Effector memory CD8-positive, alpha-beta T cell (primary cell): ENCODE measurements around the gene EFR3B.

Source experiments
- ATAC-seq: fragments of 150-1000 bp; cut with Tn5 transposase; replicated peaks from 2 replicates; pipeline ENCODE4 v1.10.0; 2021; ENCODE audit warnings: mild to moderate bottlenecking, moderate library complexity
- DNase-seq, 3 experiments: peaks; one replicate each; pipeline ENCODE4 v3.0.0; 2021
- H3K27ac Mint-ChIP-seq, 2 donors: one replicate each; pipeline ENCODE4 v1.8.0; 2022; ENCODE audit warnings: mild to moderate bottlenecking in 2 of 2, mixed read lengths in 2 of 2, moderate library complexity in 2 of 2
- H3K27me3 Mint-ChIP-seq, 2 donors: one replicate each; pipeline ENCODE4 v1.8.0; 2022; ENCODE audit warnings: mixed read lengths in 2 of 2
- H3K36me3 Mint-ChIP-seq: one replicate; pipeline ENCODE4 v1.8.0; 2022; ENCODE audit warnings: mild to moderate bottlenecking, moderate library complexity, mixed read lengths; ENCODE audit not compliant: insufficient read depth
- H3K4me1 Mint-ChIP-seq, 2 donors: one replicate each; pipeline ENCODE4 v1.8.0; 2022; ENCODE audit warnings: low read depth in 2 of 2, mixed read lengths in 2 of 2
- H3K4me3 Mint-ChIP-seq, 2 donors: one replicate each; pipeline ENCODE4 v1.8.0; 2022; ENCODE audit warnings: mild to moderate bottlenecking in 2 of 2, mixed read lengths in 2 of 2, moderate library complexity in 2 of 2
- H3K9me3 Mint-ChIP-seq, 2 donors: one replicate each; pipeline ENCODE4 v1.8.0; 2022; ENCODE audit warnings: mixed read lengths in 2 of 2

EFR3B gene

DNA sequence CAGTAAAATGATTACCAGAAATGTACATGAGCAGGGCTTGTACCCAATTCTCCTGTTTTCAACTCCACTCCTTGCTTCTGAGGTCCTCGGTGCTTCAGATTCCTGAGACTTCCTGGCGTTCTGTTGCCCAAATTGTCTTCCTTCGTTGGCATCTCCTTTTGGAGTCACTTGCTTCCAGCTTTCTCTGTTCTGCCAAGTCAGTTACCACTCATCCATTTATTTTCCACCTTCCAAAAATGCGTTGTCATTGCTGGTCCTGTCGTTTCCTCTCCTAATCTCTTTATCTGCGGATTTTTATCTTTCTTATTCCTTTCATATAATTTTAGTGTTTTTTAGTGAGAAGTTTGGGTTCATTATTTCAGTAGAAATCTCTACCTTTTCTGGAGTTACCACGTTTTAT lies 18.5 kb upstream of the EFR3B start:
- no peaks in the 10 kb centered on the region for H3K9me3 Mint-ChIP-seq
- no peak overlapping the region for H3K27ac Mint-ChIP-seq
- no peak overlapping the region for H3K4me3 Mint-ChIP-seq
- ATAC-seq = no peak
- peaks cover 21 to 34% of the 10 kb centered on the region in 2 donors for H3K27me3 Mint-ChIP-seq
- H3K4me1 Mint-ChIP-seq = peaks cover 0 to 4% of the 10 kb centered on the region in 2 donors
- no peak for DNase-seq
- H3K36me3 Mint-ChIP-seq = no peaks in the 10 kb centered on the region

DNA sequence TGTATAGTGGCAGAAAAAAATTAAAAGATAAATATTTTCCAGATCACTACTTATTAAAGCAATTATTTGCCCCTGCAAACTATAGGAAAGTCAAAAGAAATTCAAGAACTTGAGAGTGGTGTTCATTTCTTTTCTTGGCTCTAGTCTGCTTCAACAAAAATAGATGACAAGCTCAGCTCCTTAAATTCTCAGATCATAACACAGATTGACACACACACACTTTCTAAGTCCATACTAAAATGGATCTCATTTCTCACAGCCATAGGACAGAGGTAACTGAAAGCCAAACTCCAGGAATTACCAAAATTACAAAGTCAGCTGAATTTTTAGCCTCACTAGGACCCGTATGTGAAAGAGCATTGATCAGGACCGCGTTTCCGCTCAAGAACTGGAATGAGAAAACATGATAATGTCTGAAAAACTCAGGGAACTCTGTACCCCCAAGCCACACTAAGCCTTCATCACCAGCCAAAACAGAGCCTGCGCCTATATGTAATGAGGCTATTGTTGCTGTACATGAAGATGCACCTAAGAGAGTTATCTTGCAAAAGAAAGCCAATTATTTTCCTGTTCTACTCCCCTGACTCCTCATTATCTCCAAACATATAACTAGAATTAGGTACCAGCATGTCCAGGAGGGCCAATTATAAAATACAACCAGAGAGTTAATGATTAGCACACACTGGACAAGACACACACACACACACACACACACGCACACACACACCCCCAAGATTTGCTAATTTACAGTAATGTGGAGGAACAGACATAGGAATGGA lies 16.5 kb upstream of the EFR3B start:
- H3K27me3 Mint-ChIP-seq = peaks cover 21 to 34% of the 10 kb centered on the region in 2 donors
- no peak overlapping the region for H3K27ac Mint-ChIP-seq
- no peaks in the 10 kb centered on the region for H3K9me3 Mint-ChIP-seq
- no peak for ATAC-seq
- no peak overlapping the region for H3K4me3 Mint-ChIP-seq
- DNase-seq = no peak
- H3K4me1 Mint-ChIP-seq = no peaks in the 10 kb centered on the region
- no peaks in the 10 kb centered on the region for H3K36me3 Mint-ChIP-seq

DNA sequence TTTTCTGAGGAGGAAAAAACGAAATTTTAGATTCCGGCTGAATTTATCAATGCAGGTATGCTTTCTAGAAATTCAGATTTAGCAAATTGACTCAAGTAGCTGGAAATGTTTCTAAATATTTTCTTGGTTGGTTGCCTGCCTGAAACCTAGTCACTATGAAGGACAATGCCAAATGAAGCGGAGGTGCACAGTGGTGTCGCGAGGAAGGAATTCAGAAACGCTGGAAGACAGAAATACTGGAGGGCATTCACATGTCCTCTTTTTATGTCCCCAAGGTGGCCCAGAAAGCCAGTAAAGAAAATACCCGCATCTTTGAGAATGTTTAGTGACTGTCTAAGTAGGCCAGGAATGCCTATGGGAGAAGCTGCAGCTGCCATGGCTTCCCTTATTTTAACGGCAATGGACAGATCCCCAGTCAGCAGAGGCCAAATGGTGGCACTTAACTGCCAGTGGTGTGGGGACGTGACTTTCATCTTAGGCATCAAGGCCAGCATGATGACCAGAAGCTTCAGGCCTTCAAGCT lies 15.8 kb upstream of the EFR3B start:
- ATAC-seq (no peak), DNase-seq (no peak)
- no peaks in the 10 kb centered on the region for H3K9me3 Mint-ChIP-seq
- no peak overlapping the region for H3K27ac Mint-ChIP-seq
- H3K27me3 Mint-ChIP-seq = peaks cover 21 to 34% of the 10 kb centered on the region in 2 donors
- no peaks in the 10 kb centered on the region for H3K36me3 Mint-ChIP-seq
- no peaks in the 10 kb centered on the region for H3K4me1 Mint-ChIP-seq
- H3K4me3 Mint-ChIP-seq = no peak overlapping the region

DNA sequence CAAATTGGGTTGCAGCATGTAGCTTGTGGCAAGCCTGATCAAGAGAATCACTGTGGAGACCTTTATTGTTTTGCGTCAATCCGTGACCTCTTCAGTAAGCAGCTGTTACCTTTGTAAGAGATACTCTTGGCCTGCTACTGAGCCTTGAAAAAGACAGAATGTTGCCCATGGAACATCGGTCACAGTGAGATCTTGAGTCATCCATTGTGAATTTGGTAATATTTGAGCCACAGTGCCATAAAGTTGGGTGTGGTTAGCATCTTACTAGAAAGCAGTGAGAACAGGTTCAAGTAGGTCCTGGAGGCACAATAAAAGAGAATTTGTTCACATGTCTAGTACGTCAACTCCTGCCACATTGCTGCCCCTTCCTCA lies 12.7 kb upstream of the EFR3B start:
- Mint-ChIP-seq H3K27ac (no peak overlapping the region), H3K36me3 (no peaks in the 10 kb centered on the region), H3K9me3 (no peaks in the 10 kb centered on the region), H3K4me3 (no peak overlapping the region), H3K27me3 (peaks cover 14 to 24% of the 10 kb centered on the region in 2 donors), H3K4me1 (no peaks in the 10 kb centered on the region)
- ATAC-seq = no peak
- DNase-seq = no peak

DNA sequence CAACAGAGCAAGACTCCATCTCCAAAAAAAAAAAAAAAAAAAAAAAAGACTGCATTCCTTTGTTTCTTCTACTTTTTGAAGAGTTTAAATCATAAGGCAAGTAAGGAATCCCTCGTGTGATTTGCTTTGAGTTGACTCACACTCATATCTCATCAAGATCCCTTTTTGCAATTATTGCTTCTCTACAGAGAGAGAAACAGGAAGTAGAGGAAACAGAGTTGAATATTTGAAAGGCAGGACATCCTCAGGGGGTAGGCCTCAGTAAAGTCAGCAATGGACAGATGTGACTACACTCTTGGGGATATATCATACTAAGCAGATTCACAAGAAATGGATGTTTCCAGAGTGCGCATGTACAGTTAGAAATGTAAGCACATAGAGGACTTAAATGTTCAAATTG lies 11.2 kb upstream of the EFR3B start:
- no peak for ATAC-seq
- no peaks in the 10 kb centered on the region for H3K4me1 Mint-ChIP-seq

DNA sequence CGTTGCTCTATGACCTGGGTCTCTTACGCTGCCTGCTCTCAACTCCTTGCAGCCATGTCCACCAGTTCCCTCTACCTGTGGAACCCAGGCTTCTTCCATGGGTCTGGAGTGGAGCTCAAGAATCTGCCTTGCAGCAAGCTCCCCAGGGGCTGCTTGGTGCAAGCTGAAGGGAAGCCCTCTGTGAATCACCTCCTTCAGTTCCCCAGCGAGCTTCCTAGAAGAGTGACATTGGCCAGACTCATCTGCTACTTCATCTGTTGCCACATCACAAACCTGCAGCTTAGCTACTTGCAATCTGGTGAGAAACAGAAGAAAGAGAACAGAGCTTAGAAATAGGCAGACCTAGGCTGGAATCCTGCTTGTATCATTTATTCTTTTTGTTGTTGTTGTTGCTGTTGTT lies 9.8 kb upstream of the EFR3B start:
- ATAC-seq (no peak), DNase-seq (no peak)
- peaks cover 5 to 22% of the 10 kb centered on the region in 2 donors for H3K27me3 Mint-ChIP-seq

More for the DNA sequence above, 11.2 kb upstream of the EFR3B start:
- no peaks in the 10 kb centered on the region for H3K9me3 Mint-ChIP-seq
- no peak for DNase-seq
- H3K27me3 Mint-ChIP-seq = peaks cover 10 to 28% of the 10 kb centered on the region in 2 donors
- H3K36me3 Mint-ChIP-seq = no peaks in the 10 kb centered on the region
- H3K27ac Mint-ChIP-seq = no peak overlapping the region
- H3K4me3 Mint-ChIP-seq = no peak overlapping the region

DNA sequence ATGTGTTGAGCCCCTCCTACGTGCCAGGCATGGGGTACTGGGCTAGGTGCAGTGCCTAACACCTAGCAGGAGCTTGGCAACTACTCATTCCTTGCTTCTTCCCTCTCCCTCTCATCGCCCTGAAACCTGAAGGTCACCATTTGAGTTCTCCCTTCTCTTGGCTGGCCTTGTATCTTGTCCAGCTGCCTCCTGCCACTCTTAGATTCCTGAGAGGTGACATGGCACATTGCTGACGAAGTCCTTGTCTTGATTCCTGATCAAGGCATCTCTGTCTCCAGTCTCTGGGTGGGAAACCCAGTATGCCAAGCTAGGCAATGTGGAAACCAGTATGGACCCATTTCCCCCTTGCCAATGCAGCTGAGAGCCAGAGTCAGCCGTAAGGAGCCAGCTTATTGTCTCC lies 9.0 kb upstream of the EFR3B start:
- no peak overlapping the region for H3K27ac Mint-ChIP-seq
- H3K4me1 Mint-ChIP-seq = no peaks in the 10 kb centered on the region
- ATAC-seq = no peak
- peaks cover 0 to 15% of the 10 kb centered on the region in 2 donors for H3K27me3 Mint-ChIP-seq
- no peak for DNase-seq
- H3K4me3 Mint-ChIP-seq = no peak overlapping the region
- no peaks in the 10 kb centered on the region for H3K9me3 Mint-ChIP-seq
- H3K36me3 Mint-ChIP-seq = no peaks in the 10 kb centered on the region

More for the DNA sequence above, 9.8 kb upstream of the EFR3B start:
- H3K4me1 Mint-ChIP-seq = no peaks in the 10 kb centered on the region
- H3K4me3 Mint-ChIP-seq = no peak overlapping the region
- no peak overlapping the region for H3K27ac Mint-ChIP-seq
- H3K9me3 Mint-ChIP-seq = no peaks in the 10 kb centered on the region
- no peaks in the 10 kb centered on the region for H3K36me3 Mint-ChIP-seq

DNA sequence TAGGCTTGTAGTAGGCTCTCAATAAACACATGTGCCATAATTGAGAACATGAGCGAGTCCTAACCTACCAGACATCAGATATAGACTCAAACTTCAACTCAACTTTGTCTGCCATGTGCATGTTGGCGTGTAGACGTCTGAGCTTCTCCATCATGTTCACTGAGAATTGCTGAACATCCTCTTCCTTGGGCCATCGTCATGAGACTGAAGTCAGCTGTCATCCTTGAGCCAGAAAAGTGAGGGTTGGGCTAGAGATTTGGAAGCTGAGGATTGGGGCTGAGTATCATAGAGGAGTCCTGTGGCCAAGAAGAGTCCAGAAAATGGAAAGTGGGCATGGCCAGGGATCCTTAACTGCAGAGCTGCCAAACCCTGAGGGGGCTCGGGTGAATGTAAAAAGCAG lies 7.8 kb upstream of the EFR3B start:
- no peaks in the 10 kb centered on the region for H3K36me3 Mint-ChIP-seq
- peaks cover 0 to 15% of the 10 kb centered on the region in 2 donors for H3K27me3 Mint-ChIP-seq
- ATAC-seq = no peak
- H3K9me3 Mint-ChIP-seq = no peaks in the 10 kb centered on the region
- no peak overlapping the region for H3K4me3 Mint-ChIP-seq
- no peak overlapping the region for H3K27ac Mint-ChIP-seq
- H3K4me1 Mint-ChIP-seq = no peaks in the 10 kb centered on the region
- DNase-seq = no peak

DNA sequence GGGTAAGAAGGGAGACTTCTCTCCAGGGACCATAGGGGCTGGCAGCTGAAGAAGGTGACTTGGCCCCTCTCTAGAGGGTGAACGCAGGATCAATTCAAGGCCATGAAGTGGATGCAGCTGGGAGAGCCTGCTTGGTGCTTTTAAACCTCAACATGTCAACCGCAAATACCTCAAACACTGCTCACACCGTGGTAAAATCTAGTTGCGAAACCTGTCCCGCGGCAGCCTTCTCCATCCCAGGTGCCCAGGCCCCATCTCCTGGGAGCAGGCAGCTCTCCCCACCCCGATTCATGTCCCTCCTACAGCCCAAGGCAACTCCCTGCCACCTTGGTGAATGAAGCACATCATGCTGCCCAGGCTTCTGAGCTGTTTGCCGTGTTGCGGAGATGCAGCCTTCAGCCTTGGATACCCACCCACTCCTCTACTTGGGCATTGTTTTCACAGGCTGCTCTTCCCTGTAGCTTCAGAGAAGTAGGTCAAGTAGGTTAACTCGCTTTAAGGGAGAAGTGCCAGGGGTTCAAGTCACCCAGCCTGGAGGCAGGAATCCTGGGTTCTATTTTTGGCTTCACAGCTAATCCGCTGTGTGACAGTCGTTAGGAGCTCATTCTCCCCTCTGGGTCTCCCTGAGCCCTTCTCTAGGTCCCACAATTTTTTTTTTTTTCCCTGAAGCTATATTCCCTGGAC lies 6.2 kb upstream of the EFR3B start:
- Mint-ChIP-seq H3K4me1 (no peaks in the 10 kb centered on the region), H3K27me3 (peaks cover 0 to 15% of the 10 kb centered on the region in 2 donors), H3K27ac (no peak overlapping the region), H3K36me3 (no peaks in the 10 kb centered on the region), H3K9me3 (no peaks in the 10 kb centered on the region), H3K4me3 (no peak overlapping the region)
- no peak for ATAC-seq
- no peak for DNase-seq

DNA sequence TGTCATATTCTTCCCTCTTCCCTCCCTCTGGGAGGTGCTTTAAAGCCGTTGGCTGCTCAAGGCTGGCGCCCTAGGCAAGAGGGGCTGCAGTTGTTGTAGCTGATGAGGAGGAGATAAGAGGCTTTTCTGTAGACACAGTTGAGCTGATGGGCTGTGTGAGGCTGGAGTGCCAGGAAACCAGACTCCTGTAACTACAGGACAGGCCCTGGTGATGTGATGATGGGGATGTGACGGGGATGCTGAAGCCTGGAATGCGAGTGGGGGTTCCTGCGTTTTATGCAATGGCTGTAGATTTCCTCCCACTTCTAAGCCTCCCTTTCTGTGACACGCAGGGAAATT lies 5.7 kb upstream of the EFR3B start:
- DNase-seq (no peak), ATAC-seq (no peak)
- Mint-ChIP-seq H3K27me3 (peaks cover 0 to 15% of the 10 kb centered on the region in 2 donors), H3K9me3 (no peaks in the 10 kb centered on the region), H3K4me3 (no peak overlapping the region), H3K4me1 (peaks cover under 1 to 1% of the 10 kb centered on the region in 2 donors), H3K36me3 (peaks cover 5% of the 10 kb centered on the region), H3K27ac (no peak overlapping the region)

DNA sequence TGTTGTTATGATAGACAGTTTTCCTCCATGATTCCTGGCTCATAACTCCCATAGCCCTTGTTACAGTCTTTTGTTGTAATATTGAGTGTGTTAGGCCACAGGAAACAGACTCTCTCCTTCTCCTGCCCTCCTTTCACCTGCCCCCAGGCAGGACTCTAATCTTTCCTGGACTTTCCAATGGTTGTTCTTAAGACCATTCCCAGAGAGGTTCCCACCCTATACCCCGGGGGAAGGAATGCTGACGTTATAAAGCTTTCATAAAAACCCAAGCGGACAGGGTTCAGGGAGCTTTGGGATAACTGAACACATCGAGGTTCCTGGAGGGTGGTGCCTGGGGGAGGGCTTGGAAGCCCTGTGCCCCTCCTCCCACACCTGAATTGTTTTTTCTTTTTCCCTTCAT lies 2.8 kb upstream of the EFR3B start:
- no peak for ATAC-seq
- Mint-ChIP-seq H3K4me1 (peaks cover 14 to 18% of the 10 kb centered on the region in 2 donors), H3K36me3 (peaks cover 14% of the 10 kb centered on the region), H3K9me3 (no peaks in the 10 kb centered on the region), H3K4me3 (no peak overlapping the region), H3K27ac (no peak overlapping the region), H3K27me3 (peaks cover 15 to 28% of the 10 kb centered on the region in 2 donors)
- DNase-seq = no peak

DNA sequence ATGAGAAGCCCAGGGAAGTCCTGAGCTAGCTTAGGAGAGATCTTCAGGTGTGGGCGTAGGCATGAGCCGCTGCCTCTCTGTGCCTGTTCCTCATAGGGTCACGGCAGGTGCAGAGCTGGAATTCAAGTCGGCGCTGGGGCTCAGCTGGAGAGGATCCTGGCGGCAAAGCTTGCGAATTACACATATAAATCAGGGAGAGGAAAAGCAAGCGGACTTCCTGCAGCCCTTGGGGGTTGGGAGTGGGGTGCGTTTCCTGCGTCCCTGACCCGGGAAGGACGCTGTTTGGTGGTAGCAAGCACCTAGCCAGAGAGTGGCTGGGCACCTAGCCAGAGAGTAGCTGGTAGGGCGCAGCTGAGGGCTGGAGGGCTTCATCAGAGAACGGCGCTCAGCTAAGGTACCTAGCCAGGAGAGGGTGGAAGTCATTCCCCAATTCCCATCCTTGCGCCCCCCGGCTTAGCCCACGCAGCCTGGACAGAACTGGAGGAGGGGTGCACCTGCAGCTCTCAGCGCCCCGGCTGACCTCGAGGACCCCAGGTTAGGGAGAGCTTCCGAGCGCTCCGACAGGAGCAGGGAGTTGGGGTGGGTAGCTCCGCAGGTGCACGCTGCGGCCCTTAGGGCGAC lies 459 bp upstream of the EFR3B start:
- H3K27me3 Mint-ChIP-seq = peaks cover 28 to 41% of the 10 kb centered on the region in 2 donors
- peaks cover 19 to 24% of the 10 kb centered on the region in 2 donors for H3K4me1 Mint-ChIP-seq
- no peaks in the 10 kb centered on the region for H3K9me3 Mint-ChIP-seq
- DNase-seq (peak in 1 of 3 experiments; percentile 13), ATAC-seq (peak; percentile 1)
- peak overlapping the region; percentile 52 to 74 for H3K4me3 Mint-ChIP-seq
- no peak overlapping the region for H3K27ac Mint-ChIP-seq
- peaks cover 14% of the 10 kb centered on the region for H3K36me3 Mint-ChIP-seq

DNA sequence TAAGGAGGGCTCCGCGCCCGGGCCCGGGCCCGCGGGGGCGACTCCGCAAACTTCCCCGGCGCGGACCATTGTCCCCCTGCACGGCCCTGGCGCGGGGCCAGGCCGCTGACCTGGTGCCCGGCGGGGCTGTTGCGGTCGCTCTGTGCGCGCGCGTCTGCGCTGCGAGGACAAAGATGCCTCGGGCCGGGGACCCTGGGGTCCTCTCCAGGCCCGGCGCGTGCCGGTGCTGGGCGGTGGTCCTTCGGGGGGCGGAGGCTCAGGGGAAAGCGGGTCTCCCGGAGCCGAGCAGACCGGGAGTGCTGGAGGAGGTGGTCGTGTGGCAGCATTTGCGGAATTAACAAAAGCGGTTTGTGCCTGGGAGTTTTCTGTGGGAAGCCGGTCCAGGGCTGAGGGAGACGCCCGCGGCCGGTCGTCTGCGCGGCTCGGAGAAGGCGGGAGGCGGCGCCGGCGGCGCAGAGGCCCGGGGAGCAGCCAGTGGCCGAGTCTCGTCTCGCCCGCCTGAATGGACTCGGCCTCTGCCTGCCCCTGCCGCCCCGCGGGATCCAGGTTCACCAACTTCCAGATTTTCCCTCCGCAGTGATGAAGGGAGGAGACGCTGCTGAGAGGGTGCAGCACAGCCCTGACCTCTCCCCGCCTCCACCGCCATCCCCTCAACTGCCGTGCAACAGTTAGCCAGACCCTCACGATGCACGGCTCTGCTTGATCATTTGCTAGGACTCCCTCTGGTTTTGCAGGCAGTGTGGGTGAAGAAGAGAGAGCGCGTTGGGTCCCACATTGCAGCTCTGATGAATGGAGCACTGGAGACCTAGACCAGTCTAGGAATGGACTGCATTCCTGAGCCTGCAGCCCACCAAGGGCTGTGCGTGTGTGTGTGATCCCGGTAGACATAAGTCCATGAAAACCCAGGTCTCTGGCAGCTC lies 705 bp downstream of the EFR3B start:
- Mint-ChIP-seq H3K27ac (peak overlapping the region; percentile 12 to 72), H3K9me3 (no peaks in the 10 kb centered on the region), H3K4me3 (peak overlapping the region; percentile 87 to 93), H3K4me1 (peaks cover 19 to 24% of the 10 kb centered on the region in 2 donors), H3K27me3 (peaks cover 38 to 53% of the 10 kb centered on the region in 2 donors), H3K36me3 (peaks cover 14% of the 10 kb centered on the region)
- DNase-seq = peak in 1 of 3 experiments; percentile 14
- ATAC-seq = no peak
